ENCODE measurements around the gene POLR1E. TPM values are rescaled to one million over a fixed set of nuclear protein-coding genes. Genes with fewer than 3 reads are reported as not detected.

The POLR1E gene
- total RNA-seq, 4 donors from 2014 or later = 22.5 to 26.4 (median 25.3) TPM

- intact Hi-C loops (cut with DNase I; ENCODE audit: low total_unique reads) = no loop called here
- H3K4me3 ChIP-seq (ENCODE audit: low read depth, poor library complexity, severe bottlenecking) = no peak overlapping the region
- 93 to 95% methylated on average over 21 of the region's 21 CpGs for WGBS, 2 donors
- no peak for TF ChIP-seq POLR2A (IDR thresholded peaks at IDR 0.05)
- DNase-seq (ENCODE audit: low spot score in 2 of 2) = peak in 1 of 2 donors; percentile 36
Measured at GRCh38 chr9:37441776-37442370, 43.9 kb upstream of the POLR1E start.

- WGBS, 2 donors = 68 to 90% methylated on average over 2 of the region's 2 CpGs
- no peak overlapping the region for H3K4me3 ChIP-seq (ENCODE audit: low read depth, poor library complexity, severe bottlenecking)
- no peak for TF ChIP-seq POLR2A (IDR thresholded peaks at IDR 0.05)
- no peak for TF ChIP-seq CTCF (IDR thresholded peaks at IDR 0.05)
- no peak for DNase-seq (ENCODE audit: low spot score in 2 of 2)
- intact Hi-C loops (cut with DNase I; ENCODE audit: low total_unique reads) = no loop called here
Measured at GRCh38 chr9:37442556-37442955, 43.2 kb upstream of the POLR1E start.

DNA sequence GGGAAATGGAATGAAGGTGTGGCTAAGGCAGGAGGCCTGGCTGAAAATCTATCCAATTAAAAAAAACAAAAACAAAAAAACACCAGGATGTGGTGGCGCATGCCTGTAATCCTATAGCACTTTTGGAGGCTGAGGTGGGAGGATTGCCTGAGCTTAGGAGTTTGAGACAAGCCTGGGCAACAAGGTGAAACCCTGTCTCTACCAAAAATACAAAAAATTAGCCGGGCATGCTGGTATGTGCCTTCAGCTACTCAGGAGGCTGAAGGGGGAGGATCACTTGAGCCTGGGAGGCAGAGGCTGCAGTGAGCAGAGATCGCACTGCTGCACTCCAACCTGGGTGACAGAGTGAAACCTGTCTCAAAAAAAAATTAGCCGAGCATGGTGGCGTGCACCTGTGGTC is 42.2 kb upstream of the POLR1E start:
- intact Hi-C loops (cut with DNase I; ENCODE audit: low total_unique reads) = no loop called here
- no peak overlapping the region for H3K4me3 ChIP-seq (ENCODE audit: low read depth, poor library complexity, severe bottlenecking)
- no peak for DNase-seq (ENCODE audit: low spot score in 2 of 2)
- no peak for TF ChIP-seq CTCF (IDR thresholded peaks at IDR 0.05)
- no peak for TF ChIP-seq POLR2A (IDR thresholded peaks at IDR 0.05)
- WGBS, 2 donors = 89 to 90% methylated on average over 5 of the region's 5 CpGs

GRCh38 chr9:37444890-37445289 is 40.9 kb upstream of the POLR1E start:
- H3K4me3 ChIP-seq (ENCODE audit: low read depth, poor library complexity, severe bottlenecking) = no peak overlapping the region
- WGBS, 2 donors = 78 to 85% methylated on average over 2 of the region's 2 CpGs
- intact Hi-C loops (cut with DNase I; ENCODE audit: low total_unique reads) = no loop called here
- no peak for TF ChIP-seq POLR2A (IDR thresholded peaks at IDR 0.05)
- no peak for TF ChIP-seq CTCF (IDR thresholded peaks at IDR 0.05)
- DNase-seq (ENCODE audit: low spot score in 2 of 2) = no peak

DNA sequence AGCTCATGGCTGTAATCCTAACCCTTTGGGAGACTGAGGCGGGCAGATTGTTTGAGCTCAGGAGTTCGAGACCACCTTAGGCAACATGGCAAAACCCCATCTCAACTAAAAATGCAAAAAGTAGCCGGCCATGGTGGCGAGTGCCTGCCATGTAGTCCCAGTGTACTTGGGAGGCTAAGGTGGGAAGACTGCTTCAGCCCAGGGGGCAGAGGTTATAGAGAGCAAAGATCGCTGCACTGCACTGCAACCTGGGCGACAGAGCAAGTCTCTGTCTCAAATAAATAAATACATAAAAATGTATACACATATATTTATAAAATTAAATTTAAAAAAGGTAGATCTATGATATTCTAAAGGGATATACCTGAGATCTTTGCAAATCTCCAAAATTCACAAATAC is 39.9 kb upstream of the POLR1E start:
- TF ChIP-seq POLR2A (IDR thresholded peaks at IDR 0.05) (no peak), CTCF (IDR thresholded peaks at IDR 0.05) (no peak)
- intact Hi-C loops (cut with DNase I; ENCODE audit: low total_unique reads) = no loop called here
- H3K4me3 ChIP-seq (ENCODE audit: low read depth, poor library complexity, severe bottlenecking) = no peak overlapping the region
- DNase-seq (ENCODE audit: low spot score in 2 of 2) = no peak
- 96 to 97% methylated on average over 6 of the region's 6 CpGs for WGBS, 2 donors

DNA sequence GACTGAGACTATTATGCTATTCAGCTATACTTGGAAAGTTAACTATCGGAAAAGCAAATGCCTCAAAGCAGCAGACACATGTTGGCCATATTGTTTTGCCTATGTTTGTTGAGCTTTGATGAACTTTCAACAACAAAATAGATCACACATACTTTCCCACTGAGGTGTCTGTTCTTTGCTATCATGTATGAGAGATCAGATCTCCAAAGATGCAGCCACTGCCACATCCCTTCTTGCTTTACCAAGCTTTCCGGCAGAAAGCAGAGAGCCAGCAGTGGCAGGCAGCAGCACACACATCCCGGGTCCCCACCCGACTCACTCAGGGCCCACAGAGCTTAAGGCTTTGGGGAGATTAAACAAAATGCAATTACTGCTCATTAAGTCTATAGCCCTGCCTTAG is 39.3 kb upstream of the POLR1E start:
- intact Hi-C loops (cut with DNase I; ENCODE audit: low total_unique reads) = no loop called here
- 55 to 62% methylated on average over 4 of the region's 4 CpGs for WGBS, 2 donors
- TF ChIP-seq CTCF (IDR thresholded peaks at IDR 0.05) (no peak), POLR2A (IDR thresholded peaks at IDR 0.05) (no peak)
- H3K4me3 ChIP-seq (ENCODE audit: low read depth, poor library complexity, severe bottlenecking) = no peak overlapping the region
- DNase-seq (ENCODE audit: low spot score in 2 of 2) = no peak
